ENCODE measurements around the gene CD82.
A peak's percentile ranks its signal among the peaks of the same experiment; 100 is the strongest.
"Not testable (repeated sequence)": the region's sequence is repeated elsewhere in the genome, so short reads cannot be mapped to it uniquely, and the experiment has no call there.

The CD82 gene

GRCh38 chr11:44535191-44535980 is 30.1 kb upstream of the CD82 start:
- no peak for DNase-seq

GRCh38 chr11:44536788-44537516 is 28.5 kb upstream of the CD82 start:
- no peak for DNase-seq

GRCh38 chr11:44537679-44538078 is 27.8 kb upstream of the CD82 start:
- no peak for DNase-seq

GRCh38 chr11:44538375-44539054 is 26.9 kb upstream of the CD82 start:
- DNase-seq, result peak; percentile 75

GRCh38 chr11:44539971-44540370 is 25.5 kb upstream of the CD82 start:
- peak; percentile 88 for DNase-seq

GRCh38 chr11:44540667-44541066 is 24.8 kb upstream of the CD82 start:
- DNase-seq, result no peak

GRCh38 chr11:44542372-44542771 is 23.1 kb upstream of the CD82 start:
- DNase-seq, result no peak

- DNase-seq, result not testable (repeated sequence)
These were observed 18.5 kb upstream of the CD82 start for GRCh38 chr11:44546984-44547383.

- DNase-seq, result not testable (repeated sequence)
These were observed 17.9 kb upstream of the CD82 start for GRCh38 chr11:44547534-44547933.

GRCh38 chr11:44548032-44548695 is 17.3 kb upstream of the CD82 start:
- no peak for DNase-seq

GRCh38 chr11:44548961-44549749 is 16.3 kb upstream of the CD82 start:
- not testable (repeated sequence) for DNase-seq

GRCh38 chr11:44550123-44550522 is 15.3 kb upstream of the CD82 start:
- no peak for DNase-seq

- DNase-seq, result no peak
These were observed 13.9 kb upstream of the CD82 start for GRCh38 chr11:44551456-44552139.

- peak; percentile 22 for DNase-seq
These were observed 10.2 kb upstream of the CD82 start for GRCh38 chr11:44555031-44555800.

- peak; percentile 60 for DNase-seq
These were observed 8.6 kb upstream of the CD82 start for GRCh38 chr11:44556735-44557409.

- no peak for DNase-seq
These were observed 8.0 kb upstream of the CD82 start for GRCh38 chr11:44557464-44557863.

GRCh38 chr11:44559207-44559939 is 6.1 kb upstream of the CD82 start:
- DNase-seq, result no peak

- not testable (repeated sequence) for DNase-seq
These were observed 5.5 kb upstream of the CD82 start for GRCh38 chr11:44559940-44560300.

GRCh38 chr11:44561275-44561805 is 4.1 kb upstream of the CD82 start:
- DNase-seq, result peak; percentile 51

Data from NCI-H69 (cell line).